GM12878 (cell line): ENCODE data around the gene BCOR. TPM values are rescaled to one million over a fixed set of nuclear protein-coding genes. Genes with fewer than 3 reads are reported as not detected.
A peak's percentile ranks its signal among the peaks of the same experiment; 100 is the strongest.

Experiments
- ATAC-seq: fragments of 200-7000 bp; cut with Tn5 transposase; 3 replicates; pipeline ENCODE4 v1.9.1; 2020; ENCODE audit warnings: mild to moderate bottlenecking, moderate library complexity
- BruUV-seq: library from RNA; stranded (reverse); fragments of 400-500 nt; replicated peaks from 2 replicates; lab custom pipeline; 2021; lab: Mats Ljungman, UMichigan
- CTCF ChIA-PET: fragments of 300-600 bp; sonication (Branson Sonifier 250); formaldehyde crosslinking; extraction: SDS; loops from one replicate; lab custom pipeline; 2021; ENCODE audit warnings: inconsistent platforms; lab: Yijun Ruan, JAX
- POLR2A ChIA-PET: fragments of 350-600 bp; formaldehyde crosslinking; extraction: SDS; loops from one replicate; lab custom pipeline; 2021; ENCODE audit warnings: inconsistent platforms; lab: Charles Lee
- RAD21 ChIA-PET: fragments of 300-600 bp; sonication (Branson Sonifier 250); formaldehyde crosslinking; loops from one replicate; lab custom pipeline; 2023; ENCODE audit warnings: antibody characterized with exemption; ENCODE audit not compliant: unreplicated experiment; lab: Charles Lee
- SMC1A ChIA-PET: fragments of 300-600 bp; sonication (Branson Sonifier 250); formaldehyde crosslinking; loops from one replicate; lab custom pipeline; 2023; ENCODE audit not compliant: unreplicated experiment, uncharacterized antibody; lab: Charles Lee
- DNase-seq: peaks from one replicate; pipeline ENCODE4 v3.0.0-alpha.2; 2011; ENCODE audit warnings: low read depth, low spot score
- FAIRE-seq: peaks from 3 replicates; lab custom pipeline; 2011; peaks lifted over from hg19 to GRCh38; lab: Jason Lieb, UNC
- H2AFZ ChIP-seq: 2 replicates; pipeline ENCODE4 v1.6.0; 2011; ENCODE audit warnings: low read depth, low read length, control low read depth; ENCODE audit not compliant: control insufficient read depth
- H3K27ac ChIP-seq: 2 replicates; pipeline ENCODE4 v1.5.1; 2011; ENCODE audit warnings: control low read depth; ENCODE audit not compliant: control insufficient read depth, insufficient read depth
- H3K27me3 ChIP-seq, 2 experiments: replicated peaks in 1 of 2; 2 replicates each; pipeline versions ENCODE4 v1.6.0 to v1.6.1; 2011; ENCODE audit warnings: low read length in 1 of 2; ENCODE audit not compliant: control insufficient read depth in 2 of 2, insufficient read depth in 2 of 2
- H3K36me3 ChIP-seq, 2 experiments: 2 replicates each; pipeline ENCODE4 v1.5.1; 2011; ENCODE audit warnings: low read length in 1 of 2; ENCODE audit not compliant: control insufficient read depth in 2 of 2, insufficient read depth in 2 of 2
- H3K4me1 ChIP-seq: 2 replicates; pipeline ENCODE4 v1.6.1; 2011; ENCODE audit warnings: mild to moderate bottlenecking, low read length, moderate library complexity, mixed read lengths; ENCODE audit not compliant: control insufficient read depth, insufficient read depth
- H3K4me2 ChIP-seq: 2 replicates; pipeline ENCODE4 v1.6.0; 2011; ENCODE audit warnings: control low read depth; ENCODE audit not compliant: control insufficient read depth, insufficient read depth
- H3K4me3 ChIP-seq: fragments of 200-600 bp; sonication (generic); 2 replicates; pipeline ENCODE4 v1.5.1; 2016
- H3K79me2 ChIP-seq: 2 replicates; pipeline ENCODE4 v1.6.0; 2011; ENCODE audit warnings: low read length; ENCODE audit not compliant: control insufficient read depth, insufficient read depth
- H3K9ac ChIP-seq: 2 replicates; pipeline ENCODE4 v1.8.0; 2011; ENCODE audit warnings: low read length, control low read depth, mixed read lengths; ENCODE audit not compliant: control insufficient read depth, insufficient read depth
- H3K9me3 ChIP-seq: replicated peaks from 3 replicates; pipeline ENCODE4 v1.5.1; 2011; ENCODE audit warnings: mild to moderate bottlenecking, low read length; ENCODE audit not compliant: control insufficient read depth, insufficient read depth
- H4K20me1 ChIP-seq: 2 replicates; pipeline ENCODE4 v1.6.0; 2011; ENCODE audit not compliant: control insufficient read depth, insufficient read depth
- ASH2L ChIP-seq: fragments of 300-600, 200-600 bp; sonication (generic); IDR thresholded peaks from 2 replicates; pipeline ENCODE4 v1.6.1; 2017; ENCODE audit warnings: low read depth, mild to moderate bottlenecking, borderline replicate concordance
- BHLHE40 ChIP-seq, 2 experiments: fragments of 450-650 bp in 1 of 2; IDR thresholded peaks; 2 replicates each; pipeline ENCODE4 v1.6.1; 2011 to 2017; ENCODE audit warnings: low read depth in 2 of 2, borderline replicate concordance in 1 of 2, improper control_type of control experiment in 1 of 2, low read length in 1 of 2, mild to moderate bottlenecking in 1 of 2
- IKZF1 ChIP-seq: fragments of 450-650 bp; conservative IDR thresholded peaks from 2 replicates; pipeline ENCODE4 v1.6.1; 2017; ENCODE audit warnings: antibody characterized with exemption, mild to moderate bottlenecking
- POLR2A ChIP-seq: IDR thresholded peaks from 2 replicates; pipeline ENCODE4 v1.6.1; 2011; ENCODE audit warnings: low read depth, mild to moderate bottlenecking, low read length
- SMC3 ChIP-seq: IDR thresholded peaks from 2 replicates; pipeline ENCODE4 v1.6.1; 2011; ENCODE audit warnings: low read length, improper control_type of control experiment, borderline replicate concordance
- SUPT20H ChIP-seq: IDR thresholded peaks from 2 replicates; pipeline ENCODE4 v1.6.1; 2011; ENCODE audit warnings: low read depth, mild to moderate bottlenecking, low read length, moderate library complexity, borderline replicate concordance; ENCODE audit not compliant: control insufficient read depth
- WGBS: methylation state at CpG from one replicate; pipeline ENCODE4 v1.1.6; 2016; ENCODE audit warnings: low lambda C conversion rate; ENCODE audit not compliant: insufficient replicate concordance, insufficient coverage; ENCODE audit errors: missing lambda C conversion rate; 5-methylcytosine and 5-hydroxymethylcytosine counted together
- in situ Hi-C: fragments of 300-500 bp; cut with MboI; formaldehyde crosslinking; loops from 9 replicates; pipeline ENCODE4 v1.14.3; 2018; ENCODE audit warnings: mixed read lengths
- intact Hi-C: fragments of 100-400 bp; cut with micrococcal nuclease; formaldehyde crosslinking; loops from one replicate; pipeline ENCODE4 v1.14.2; 2022; ENCODE audit not compliant: unreplicated experiment
- polyA plus RNA-seq, 11 experiments: library from polyadenylated mRNA; depleted of rRNA in 4 of 11; unstranded in 6 of 11; stranded (reverse) in 5 of 11; fragments of >200 nt; fragmentation: Nextera tagmentation in 4 of 11; fragmentation: Illumina TruSeq in 1 of 11; extraction: Ambion mirVana in 4 of 11; extraction: Trizol in 1 of 11; gene quantifications; 1 replicate in 1 of 11; 2 replicates in 10 of 11; pipeline versions ENCODE4 v1.2.1 to v1.2.3, GENCODE V29; 2011 to 2016; ENCODE audit warnings: inconsistent platforms in 2 of 11, missing spikeins in 2 of 11, low read depth in 1 of 11
- total RNA-seq, 4 experiments: library from RNA; depleted of rRNA in 3 of 4; stranded (reverse); fragments of >200 nt in 3 of 4; fragmentation: Illumina TruSeq in 1 of 4; extraction: Trizol in 1 of 4; gene quantifications; 2 replicates each; pipeline versions ENCODE4 v1.2.1 to v1.2.3, GENCODE V29; 2013 to 2021

Gene BCOR
- total and polyA plus RNA-seq, 10 of the 15 experiments (the other 5 are each of a cell fraction or from before 2014, with no cell fraction given): 5.1 to 16.4 (median 10.1) TPM

DNA sequence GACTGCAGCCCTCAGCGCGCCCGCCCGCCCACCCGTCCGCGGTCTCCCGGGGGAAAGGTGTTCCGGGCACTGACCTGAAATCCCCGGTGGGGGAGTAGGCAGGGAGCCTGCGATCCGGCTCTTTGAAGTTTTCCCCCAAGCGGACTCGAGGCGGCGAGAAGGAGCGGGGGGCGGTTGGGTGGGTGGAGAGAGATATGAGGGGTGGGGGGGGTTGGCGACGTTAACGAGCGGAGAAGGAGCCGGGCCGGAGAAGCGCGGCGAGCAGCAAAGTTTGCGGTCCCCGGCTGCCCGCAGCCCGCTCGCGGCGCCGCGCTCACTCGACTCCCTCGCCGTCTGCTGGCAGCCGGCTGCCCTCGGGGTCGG lies 636 bp downstream of the BCOR start (continued):
- TF ChIP-seq SMC3: no peak
- TF ChIP-seq, all 136 proteins: peak for 0

- peak overlapping the region; percentile 55; the same call in 1 of the 2 replicates for H3K9ac ChIP-seq
- 30% methylated on average over 42 of the region's 66 CpGs for WGBS
- TF ChIP-seq POLR2A (peak; percentile 3; the same call in 1 of the 2 replicates), BHLHE40 (IDR thresholded peaks at IDR 0.05; ENCODE audit: borderline replicate concordance in 1 of 2, low read depth in 2 of 2, low read length in 1 of 2) (peak in 1 of 2 experiments; percentile 43; a peak in 1 of 4 replicates), SUPT20H (no peak), IKZF1 (0 out of 2 replicates have a peak, but pooled peaks have one; percentile 8), ASH2L (no peak)
- H3K4me1 ChIP-seq: peaks cover 4% of the 10 kb centered on the region; the same call in 1 of the 2 replicates
- ChIA-PET RAD21 (interaction anchor here (1.4 to 4.0 kb wide), 3 partner anchors 83 to 280 kb away, joined by 4 to 20 read pairs (median 5); no protein-coding TSS in a partner anchor), SMC1A (no interaction called here), POLR2A (no interaction called here), CTCF (interaction anchor here (0.6 kb wide), 1 partner anchor 205 kb away, joined by 3 read pairs; no protein-coding TSS in a partner anchor)
- intact Hi-C loops: loop anchor here (5.0 to 10.0 kb wide), 4 partner anchors 84 to 378 kb away; no protein-coding TSS in a partner anchor
- H3K4me3 ChIP-seq: peak overlapping the region; percentile 72
- no TSS peak for BruUV-seq
- DNase-seq (no peak), FAIRE-seq (no peak), ATAC-seq (peak; percentile 6)
- no peaks in the 10 kb centered on the region; the same call in 2 of the 3 replicates for H3K9me3 ChIP-seq
- H4K20me1 ChIP-seq: no peaks in the 10 kb centered on the region
- H3K79me2 ChIP-seq: peaks cover 28% of the 10 kb centered on the region
- in situ Hi-C loops: no loop called here
- no peak overlapping the region for H2AFZ ChIP-seq
- no peak overlapping the region; the same call in 1 of the 2 replicates for H3K27ac ChIP-seq
- H3K36me3 ChIP-seq: no peaks in the 10 kb centered on the region
- no peaks in the 10 kb centered on the region for H3K27me3 ChIP-seq
- no peak overlapping the region; the same call in 1 of the 2 replicates for H3K4me2 ChIP-seq
These were observed 1.2 kb downstream of the BCOR start for GRCh38 chrX:40096395-40097091.
